Measurements from ENCODE around the gene FRY.

- TF ChIP-seq CTCF (IDR thresholded peaks at IDR 0.05) (no peak), POLR2A (IDR thresholded peaks at IDR 0.05) (no peak)
Measured at GRCh38 chr13:32063619-32064233, 32.2 kb downstream of the FRY start.

All from uterus (tissue), 2 donors.